Fibroblast of skin of left biceps (primary cell): Measurements from ENCODE around the gene PHF20.
"Not testable (repeated sequence)": the region's sequence is repeated elsewhere in the genome, so short reads cannot be mapped to it uniquely, and the experiment has no call there.

ENCODE experiments used
- DNase-seq, 2 experiments: peaks; one replicate each; pipeline ENCODE4 v3.0.0-alpha.2; 2013; ENCODE audit warnings: low read depth in 2 of 2

The PHF20 gene

DNA sequence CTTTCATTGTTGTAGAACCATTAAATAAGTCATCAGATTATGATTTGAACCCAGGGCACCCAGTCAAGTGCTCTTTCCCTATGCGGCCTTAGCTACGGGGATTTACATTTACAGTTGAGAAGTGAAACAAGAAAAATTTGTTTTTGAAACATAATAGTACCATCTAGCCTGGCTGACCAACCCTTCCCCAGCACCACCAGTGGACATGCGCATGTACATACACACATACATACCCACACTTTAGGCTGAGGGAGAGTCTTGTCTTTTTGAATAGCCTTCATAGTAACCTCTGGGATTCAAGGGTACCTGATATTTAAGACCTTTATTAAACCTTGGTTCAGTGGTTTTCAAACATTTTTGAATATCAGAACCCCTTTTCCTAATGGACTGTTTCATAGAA, 148.7 kb downstream of the PHF20 start:
- no peak for DNase-seq

DNA sequence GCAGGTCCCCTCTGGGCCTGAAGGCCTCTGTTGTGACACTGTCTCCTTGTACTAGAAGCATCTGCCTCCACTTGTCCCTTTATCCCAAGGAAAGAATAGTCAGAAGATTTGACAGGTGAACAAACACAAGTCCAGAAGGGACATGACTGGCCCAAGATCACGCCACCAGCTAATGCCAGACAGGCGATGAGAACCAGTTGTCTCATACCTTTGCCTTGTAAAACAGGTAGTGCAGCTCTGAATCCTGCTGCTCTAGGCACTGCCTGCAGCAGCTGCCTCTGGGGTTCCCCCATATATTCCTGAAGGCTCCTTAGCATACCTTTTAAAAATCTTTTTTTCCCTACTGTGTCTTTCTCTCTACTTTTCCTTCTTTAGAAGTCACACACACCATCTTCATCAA, 157.5 kb downstream of the PHF20 start:
- no peak for DNase-seq

DNA sequence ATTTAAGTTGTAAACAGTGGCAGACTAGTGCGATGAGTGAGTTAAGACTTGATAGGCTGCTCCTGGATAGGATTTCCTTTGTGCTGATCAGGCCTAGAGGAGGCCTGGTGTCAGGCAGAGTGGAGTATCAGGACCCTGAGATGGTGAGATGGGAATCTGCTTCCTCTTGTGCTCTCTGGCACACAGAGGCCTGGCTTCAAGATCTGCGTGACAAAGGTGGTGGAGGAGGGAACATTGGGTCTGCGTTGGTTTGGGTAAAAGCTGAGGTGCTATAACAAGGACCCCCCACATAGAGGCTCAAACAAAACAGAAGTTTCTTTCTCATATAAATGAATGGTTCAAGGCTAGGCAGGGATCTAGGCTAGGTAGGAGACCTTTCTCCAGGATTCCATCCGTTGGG, 162.2 kb downstream of the PHF20 start:
- no peak for DNase-seq

DNA sequence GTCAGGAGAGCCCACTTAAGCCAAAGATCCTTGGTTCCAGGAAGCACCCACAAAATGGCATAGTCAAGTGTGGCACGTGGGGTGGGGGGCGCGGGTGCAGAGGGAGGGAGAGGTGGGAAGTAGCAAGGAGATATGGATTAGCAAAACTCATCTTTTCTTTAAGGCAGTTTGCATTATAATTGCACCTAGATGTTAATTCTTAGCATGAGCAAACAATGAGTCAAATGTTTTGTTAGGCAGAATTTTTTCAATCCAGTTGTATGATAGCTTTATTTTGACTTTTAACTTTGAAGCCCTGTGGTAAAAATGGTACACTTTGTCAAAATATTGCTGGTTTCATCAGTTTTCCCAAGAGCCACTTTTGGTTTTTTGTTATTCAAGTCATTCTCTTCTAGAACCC, 167.4 kb downstream of the PHF20 start:
- no peak for DNase-seq

DNA sequence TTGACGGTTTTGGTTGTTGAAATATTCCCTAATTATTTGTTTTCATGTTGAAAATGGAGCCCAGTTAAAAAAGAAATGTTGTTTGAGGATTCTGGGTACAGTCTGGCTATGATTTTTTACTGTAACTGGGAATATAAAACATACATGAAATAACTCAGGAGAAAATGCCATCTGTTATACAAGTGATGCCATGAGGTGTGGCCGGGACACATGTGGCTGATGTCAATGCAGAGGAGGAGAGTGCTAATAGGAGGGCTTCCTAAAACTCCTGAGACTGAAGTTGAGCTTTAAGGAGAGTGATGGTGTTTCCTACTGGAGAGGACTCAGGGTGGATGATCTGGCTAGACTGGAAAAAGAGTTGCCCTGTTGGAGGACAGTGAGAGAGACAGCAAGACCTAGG, 169.8 kb downstream of the PHF20 start:
- no peak for DNase-seq

DNA sequence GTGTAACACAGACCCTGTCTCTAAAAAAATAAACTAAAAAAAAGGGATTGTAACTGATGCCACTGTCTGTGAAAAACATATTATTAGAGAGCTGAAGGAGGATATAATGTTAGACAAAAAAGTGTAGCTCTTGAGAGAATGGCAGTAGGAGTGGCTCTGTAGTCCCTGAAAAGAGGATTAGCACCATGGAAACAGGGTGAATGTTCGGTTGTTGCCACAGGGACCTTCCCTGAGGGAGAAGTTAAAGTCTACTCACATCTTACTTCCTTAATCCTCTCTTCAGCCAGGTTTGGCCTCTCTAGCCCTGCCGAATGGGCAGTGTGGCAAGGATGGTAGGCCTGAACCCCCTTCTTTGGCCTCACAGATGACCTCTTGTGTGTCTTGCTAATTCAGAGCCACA, 170.4 kb downstream of the PHF20 start:
- no peak for DNase-seq

DNA sequence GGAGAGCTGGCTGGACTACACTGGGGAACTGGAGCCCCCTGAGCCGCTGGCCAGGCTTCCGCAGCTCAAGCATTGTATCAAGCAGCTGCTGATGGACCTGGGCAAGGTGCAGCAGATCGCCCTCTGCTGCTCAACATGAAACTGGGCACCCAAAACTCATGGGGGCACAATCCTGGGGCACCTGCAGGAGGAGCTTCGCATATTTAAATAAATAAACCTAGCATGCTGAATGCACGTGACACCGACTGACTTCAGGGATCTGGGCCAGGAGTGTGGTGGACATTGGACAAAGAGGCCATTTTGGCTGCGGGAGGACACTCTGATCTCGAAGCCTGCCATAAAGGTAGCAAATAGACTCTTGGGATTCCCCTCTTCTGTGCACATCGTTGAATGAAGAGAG, 175.7 kb downstream of the PHF20 start:
- no peak for DNase-seq

DNA sequence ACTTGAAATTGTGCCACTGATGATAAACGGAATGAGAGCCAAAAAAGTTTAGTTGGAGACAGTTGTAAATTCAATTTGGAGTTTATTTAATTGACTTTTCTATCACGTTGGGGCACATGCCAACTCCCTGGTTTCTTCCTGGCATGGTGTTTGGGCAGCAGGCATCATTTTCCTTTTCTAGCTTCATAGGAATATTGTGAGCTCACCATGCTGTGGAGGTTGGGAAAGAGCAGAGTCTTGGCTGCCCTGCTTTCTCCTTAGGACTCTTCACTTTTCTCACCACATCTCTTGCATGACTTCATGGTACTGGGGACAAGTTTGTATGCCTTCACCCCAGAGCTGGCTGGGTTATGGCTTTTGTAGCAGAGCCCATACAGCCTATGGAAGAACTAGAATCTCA, 176.1 kb downstream of the PHF20 start:
- no peak for DNase-seq

DNA sequence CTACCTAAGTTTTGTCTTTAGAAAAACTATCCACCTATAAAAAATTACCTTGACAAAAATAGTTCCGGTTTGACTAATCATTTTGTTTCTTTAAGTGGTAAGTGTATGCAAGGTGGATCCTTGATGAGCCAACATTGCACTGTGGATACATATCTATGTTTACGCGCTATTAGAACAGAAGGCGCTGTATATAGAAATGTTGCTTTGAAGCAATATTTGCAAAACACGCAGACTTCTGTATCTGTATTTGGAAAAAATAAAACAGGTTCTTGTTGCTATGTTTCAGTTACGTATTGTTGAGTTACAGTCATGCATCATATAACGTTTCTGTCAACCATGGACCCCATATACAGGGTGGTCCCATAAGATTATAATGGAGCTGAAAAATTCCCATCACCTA, 178.3 kb downstream of the PHF20 start:
- no peak for DNase-seq

DNA sequence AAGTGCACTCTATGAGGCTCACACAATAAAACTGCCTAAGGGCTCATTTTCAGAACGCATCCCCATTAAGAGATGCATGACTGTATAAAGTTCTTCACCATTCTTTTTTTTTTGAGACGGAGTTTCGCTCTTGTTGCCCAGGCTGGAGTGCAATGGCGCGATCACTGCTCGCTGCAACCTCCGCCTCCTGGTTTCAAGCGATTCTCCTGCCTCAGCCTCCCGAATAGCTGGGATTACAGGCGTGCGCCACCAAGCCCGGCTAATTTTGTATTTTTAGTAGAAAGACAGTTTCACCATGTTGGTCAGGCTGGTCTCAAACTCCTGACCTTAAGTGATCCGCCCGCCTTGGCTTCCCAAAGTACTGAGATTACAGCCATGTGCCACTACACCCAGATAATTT, 180.3 kb downstream of the PHF20 start:
- DNase-seq: not testable (repeated sequence)

DNA sequence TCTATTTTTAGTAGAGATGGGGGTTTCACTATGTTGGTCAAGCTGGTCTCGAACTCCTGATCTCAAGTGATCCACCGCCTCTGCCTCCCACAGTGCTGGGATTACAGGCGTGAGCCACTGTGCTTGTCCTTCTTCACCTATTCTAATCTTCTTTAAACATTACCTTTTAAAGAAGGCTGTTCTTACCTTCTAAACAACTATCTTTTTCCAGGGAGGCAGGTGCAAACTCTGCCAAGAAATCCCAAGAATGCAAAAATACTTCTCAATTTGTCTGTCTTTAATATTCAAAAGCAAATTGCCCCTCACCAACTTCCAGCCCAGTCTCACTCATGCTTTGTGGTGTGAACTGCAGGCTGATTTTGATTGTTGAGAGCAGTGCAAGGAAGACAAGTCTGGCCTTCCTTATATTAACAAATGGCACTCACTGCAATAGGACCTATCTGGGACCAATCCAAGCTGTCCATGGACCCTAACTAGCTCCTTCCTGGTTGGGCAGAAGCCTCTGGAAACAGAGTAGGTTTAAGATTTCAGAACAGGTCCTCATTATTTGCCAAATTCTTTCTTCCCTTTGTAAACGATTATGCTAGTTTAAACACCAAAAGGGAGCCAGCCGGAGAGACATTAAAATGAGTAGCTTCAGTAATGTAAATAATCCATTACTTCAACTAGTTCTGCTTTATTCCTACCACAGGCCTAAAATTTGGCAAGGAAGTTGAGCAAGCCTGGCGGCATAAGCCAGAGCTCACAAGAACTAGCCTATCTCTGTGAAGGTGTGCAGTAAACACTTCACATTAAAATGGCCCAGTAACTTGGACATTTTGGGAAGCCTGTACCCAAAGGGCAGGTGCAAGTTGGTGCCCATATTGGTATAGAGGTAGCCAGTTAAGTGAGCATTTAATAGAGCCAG, 180.9 kb downstream of the PHF20 start:
- DNase-seq: no peak

DNA sequence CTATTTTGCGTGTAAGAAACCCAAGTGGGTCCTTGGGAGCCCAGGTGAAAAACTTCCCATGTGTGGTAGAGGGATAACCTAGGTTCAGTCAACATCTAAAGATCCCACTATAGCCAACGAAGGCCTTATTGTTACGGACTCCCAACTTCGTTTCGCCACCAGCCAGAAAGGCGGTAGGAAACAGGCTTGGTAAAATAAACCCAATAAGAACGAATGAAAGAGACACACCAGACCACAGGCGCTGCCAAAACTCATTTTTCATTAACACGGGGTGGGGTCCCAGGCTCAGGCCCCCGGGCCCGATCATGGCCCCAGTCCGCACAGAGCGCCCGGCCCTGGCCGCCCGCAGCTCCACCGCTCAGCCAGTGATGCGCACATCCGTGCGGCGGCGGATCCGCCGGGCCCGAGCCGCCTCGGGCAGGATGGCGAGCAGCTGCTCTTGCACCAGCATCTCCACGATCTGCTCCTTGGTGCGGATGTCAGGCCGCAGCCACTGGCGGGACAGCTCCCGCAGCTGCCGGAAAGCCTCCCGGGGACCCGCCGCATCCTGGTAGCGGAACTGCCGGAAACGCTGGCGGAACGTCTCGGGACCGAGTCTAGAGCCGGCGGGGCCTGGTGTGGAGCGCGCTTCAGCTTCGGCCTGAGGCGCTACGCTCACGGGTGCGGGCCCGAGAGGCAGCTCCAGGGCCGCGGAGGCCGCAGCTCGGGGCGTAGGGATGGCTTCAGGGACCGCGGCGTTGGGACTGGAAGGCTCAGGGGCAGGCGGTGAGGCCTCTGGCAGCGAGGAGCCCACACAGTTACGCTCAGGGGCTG, 181.8 kb downstream of the PHF20 start:
- no peak for DNase-seq

DNA sequence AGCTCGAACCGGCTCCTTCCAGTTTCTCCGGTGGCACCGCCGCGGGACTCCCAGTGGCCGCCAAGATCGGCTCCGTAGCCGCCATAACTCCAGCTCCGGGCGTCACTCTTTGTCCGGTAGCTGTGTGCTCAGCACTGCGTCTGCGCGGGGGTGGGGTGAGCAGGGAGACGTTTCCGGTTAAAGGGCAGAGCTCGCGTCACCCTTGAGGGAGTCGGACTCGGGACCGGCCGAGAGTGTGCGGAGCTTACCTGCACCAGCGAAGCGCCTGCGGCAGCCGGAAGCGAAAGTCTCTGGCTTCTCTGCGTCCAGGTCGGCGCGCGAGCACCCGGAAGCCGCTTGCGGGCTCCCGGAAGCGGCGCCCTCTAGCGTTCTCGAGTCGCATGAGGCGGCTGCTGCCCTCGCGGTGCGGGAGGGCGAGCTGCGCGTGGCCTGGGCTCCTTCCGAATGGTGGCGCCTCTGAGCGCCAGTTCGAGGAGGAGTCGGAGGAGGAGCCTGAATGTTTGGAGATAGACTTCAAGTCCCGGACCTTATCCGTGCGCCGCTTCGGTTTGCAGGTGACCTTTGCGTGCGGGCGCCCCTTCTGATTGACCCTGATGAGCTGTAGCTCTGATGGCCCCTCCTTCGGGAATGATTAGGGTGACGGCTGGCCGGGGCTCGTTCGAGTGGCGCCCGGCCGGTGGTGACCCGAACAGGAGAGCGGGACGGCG, 182.5 kb downstream of the PHF20 start, which contains the start of gene SCAND1:
SCAND1 (minus strand) TSS at position 303 of the 707 bp plus-strand sequence; CDS start at position 85, 218 bp downstream.
- peak; percentile 86 to 89 for DNase-seq

DNA sequence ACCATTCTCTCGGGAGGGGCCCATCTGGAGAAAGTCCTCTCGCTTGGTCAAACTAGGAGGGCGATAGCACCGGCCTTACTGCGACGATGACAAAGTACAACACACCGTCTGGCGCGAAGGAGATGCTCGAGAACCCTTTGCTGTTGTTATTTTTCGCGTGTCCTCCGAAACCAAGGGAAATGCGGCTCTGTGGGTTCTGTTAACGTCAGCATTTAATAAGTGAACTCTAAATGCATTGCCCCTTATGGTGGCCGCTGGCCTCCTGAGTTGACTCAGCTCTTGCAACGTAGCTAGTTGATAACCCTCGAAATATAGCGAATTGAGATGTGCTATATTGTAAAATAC, 183.1 kb downstream of the PHF20 start:
- DNase-seq: no peak

DNA sequence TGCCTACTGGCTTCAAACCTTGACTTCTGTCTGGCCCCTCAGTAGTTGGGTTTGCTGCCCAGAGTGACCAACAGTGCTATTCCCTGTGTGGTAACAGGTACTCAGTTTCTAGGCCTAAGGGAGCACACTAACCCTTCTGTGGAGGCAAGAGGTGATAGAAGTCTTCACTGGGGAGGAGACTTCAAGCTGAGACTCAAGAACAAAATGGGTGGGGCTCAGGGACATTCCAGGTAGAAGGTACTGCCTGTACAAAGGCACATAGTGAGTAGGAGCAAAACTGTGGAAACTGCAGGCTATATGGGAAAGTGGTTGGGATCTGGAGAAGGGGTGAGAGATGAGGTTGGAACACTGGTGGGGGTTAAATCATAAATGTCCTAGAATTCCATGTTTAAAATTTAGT, 184.8 kb downstream of the PHF20 start:
- no peak for DNase-seq

DNA sequence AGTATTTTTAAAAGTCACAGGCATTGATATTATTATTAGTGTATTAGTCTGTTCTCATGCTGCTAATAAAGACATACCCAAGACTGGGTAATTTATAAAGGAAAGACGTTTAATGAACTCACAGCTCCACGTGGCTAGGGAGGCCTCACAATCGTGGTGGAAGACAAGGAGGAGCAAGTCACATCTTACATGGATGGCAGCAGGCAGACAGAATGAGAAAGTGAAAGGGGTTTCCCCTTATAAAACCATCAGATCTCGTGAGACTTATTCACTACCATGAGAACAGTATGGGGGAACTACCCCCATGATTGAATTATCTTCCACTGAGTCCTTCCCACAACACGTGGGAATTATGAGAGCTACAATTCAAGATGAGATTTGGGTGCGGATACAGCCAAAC, 187.5 kb downstream of the PHF20 start:
- not testable (repeated sequence) for DNase-seq

DNA sequence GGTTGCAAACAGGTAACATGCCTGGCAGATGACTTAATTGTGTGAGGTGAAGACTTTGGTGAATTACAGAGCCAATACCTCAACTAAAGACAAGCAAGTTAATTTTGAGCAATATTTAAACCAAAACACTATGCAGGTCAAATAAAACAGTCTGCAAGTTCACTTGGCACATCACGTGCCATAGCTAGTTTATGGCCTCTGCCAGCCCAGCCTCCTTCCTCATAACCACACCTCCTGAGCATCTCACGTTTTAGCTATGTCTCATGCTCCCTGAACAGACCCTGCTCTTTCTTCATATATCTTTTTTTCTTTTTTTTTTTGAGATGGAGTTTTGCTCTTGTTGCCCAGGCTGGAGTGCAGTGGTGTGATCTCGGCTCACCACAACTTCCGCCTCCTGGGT, 192.1 kb downstream of the PHF20 start:
- DNase-seq: no peak

DNA sequence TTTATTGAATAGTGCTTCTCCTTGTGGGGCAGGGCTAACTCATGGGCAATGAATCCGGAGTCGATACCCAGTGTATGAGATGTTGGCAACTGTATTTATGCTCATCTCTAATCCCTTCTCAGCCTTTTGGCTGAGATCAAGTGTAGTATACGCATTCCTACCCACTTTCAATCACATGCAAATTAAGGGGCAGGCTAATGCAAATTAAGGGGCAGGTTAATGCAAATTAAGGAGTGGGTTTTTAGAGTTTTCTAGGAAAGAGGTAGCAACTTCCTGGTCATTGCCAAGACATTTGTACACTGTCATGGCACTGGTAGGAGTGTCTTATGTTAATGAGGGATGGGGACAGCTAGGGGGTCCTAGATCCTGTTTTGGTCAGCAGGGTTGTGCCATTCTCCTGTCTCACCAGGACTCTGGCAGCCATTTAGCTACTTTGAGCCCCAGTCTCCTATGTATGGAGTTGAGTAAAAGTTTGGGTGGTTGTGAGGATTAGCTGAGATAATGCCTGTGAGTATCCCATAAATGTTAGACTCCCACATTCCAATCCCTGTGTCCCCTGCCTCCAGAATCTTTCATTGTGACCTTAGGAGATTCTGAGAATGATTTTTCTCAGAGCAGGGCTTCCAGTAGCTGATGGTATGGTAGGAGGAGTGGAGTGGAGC, 196.3 kb downstream of the PHF20 start, which contains the start of gene CNBD2:
CNBD2 (plus strand) TSS at position 612 of the 662 bp plus-strand sequence. CDS start 173 bp downstream, outside the sequence.
- no peak for DNase-seq

DNA sequence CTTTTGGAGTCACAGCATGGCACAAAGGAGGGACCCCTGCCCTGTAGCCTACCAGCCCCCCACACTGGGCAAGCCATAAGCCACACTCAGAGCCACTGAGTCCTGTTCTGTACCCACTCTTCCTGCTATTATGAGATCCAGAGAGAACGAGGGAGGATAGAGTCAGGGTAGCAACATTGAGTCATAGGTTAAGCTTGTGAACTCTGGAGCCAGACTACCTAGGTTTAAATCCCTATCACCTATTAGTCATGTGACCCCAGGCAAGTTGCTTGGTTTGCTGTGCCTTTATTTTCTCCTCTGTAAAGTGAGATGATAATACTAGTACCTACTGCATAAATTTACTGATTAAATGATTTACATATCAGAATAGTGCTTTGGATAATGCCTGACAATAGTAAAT, 197.1 kb downstream of the PHF20 start:
- no peak for DNase-seq

DNA sequence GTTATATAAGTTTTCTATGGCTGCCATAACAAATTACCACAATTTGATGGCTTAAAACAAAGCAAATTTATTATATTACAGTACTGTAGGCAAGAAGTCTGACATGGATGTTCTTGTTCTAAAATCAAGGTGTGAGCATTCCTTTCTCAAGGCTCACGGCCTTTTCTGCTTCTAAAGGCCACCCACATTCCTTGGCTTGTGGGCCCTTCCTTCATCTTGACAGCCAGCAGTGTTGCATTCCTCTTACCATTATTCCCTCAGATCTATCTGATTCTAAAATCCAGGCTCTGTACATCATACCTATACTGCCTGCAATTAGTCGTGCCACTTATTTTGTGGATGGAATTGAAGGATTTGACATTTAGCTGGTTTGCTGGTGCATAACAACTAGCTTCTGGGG, 200.2 kb downstream of the PHF20 start:
- DNase-seq: no peak

DNA sequence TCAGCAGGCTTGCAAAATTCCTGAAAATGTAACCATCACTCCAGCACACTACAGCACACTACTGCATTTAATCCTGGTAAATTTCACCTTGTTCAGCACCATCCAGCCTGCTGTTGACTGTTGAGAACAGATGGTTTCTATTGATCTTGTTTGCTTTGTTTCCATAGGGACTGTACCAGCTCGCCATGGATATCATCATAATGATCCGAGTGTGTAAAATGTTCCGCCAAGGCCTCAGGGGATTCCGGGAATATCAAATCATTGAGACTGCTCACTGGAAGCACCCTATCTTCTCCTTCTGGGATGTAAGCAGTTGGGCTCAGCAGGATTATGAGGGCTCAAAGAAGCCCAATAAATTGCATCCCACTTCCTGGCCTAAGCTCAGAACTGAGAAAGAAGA, 200.6 kb downstream of the PHF20 start:
- DNase-seq: no peak

DNA sequence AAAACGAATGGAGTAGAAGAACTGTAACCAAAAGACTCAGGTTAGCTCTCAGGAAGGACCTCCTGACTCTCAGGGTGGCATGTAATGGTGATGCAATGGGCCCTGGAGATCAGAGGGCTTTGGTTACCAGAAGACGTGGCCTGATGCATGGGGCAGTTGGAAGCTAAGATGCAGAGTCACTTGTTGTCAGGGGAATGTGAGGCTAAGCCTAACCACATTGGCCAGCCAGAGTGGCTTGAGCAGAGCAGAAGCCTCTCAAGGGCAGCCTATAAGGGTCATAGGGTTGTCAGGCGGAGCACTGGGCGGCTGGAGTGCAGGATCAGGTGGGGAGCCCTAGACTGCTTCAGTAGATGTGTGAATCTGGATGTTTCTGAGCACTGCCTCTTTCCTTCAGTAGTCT, 202.4 kb downstream of the PHF20 start:
- no peak for DNase-seq
